CD14-positive monocyte (primary cell): Measurements from ENCODE around the gene WWOX. TPM values are rescaled to one million over a fixed set of nuclear protein-coding genes. Genes with fewer than 3 reads are reported as not detected.

Source experiments
- DNase-seq, 3 donors: peaks; one replicate each; pipeline ENCODE4 v3.0.0-alpha.2; 2011 to 2022
- H2AFZ ChIP-seq: 2 replicates; pipeline ENCODE4 v1.6.0; 2012; ENCODE audit warnings: mild to moderate bottlenecking, low read depth, low read length, inconsistent platforms; ENCODE audit not compliant: insufficient read depth, poor library complexity, severe bottlenecking
- H3K27ac ChIP-seq, 2 donors: 1 replicate in 1 of 2; 2 replicates in 1 of 2; pipeline ENCODE4 v1.5.1; 2012 to 2013; ENCODE audit warnings: low read length in 2 of 2, control low read depth in 1 of 2, inconsistent platforms in 1 of 2, low read depth in 1 of 2, mild to moderate bottlenecking in 1 of 2
- H3K27me3 ChIP-seq, 2 donors: one replicate each; pipeline versions ENCODE4 v1.6.0 to v1.6.1; 2011 to 2013; ENCODE audit warnings: low read length in 2 of 2; ENCODE audit not compliant: control insufficient read depth in 2 of 2, insufficient read depth in 2 of 2
- H3K36me3 ChIP-seq, 2 donors: replicated peaks in 1 of 2; 1 replicate in 1 of 2; 2 replicates in 1 of 2; pipeline versions ENCODE4 v1.5.1 to v1.6.1; 2012 to 2013; ENCODE audit warnings: low read length in 2 of 2, control low read depth in 1 of 2, inconsistent platforms in 1 of 2, mild to moderate bottlenecking in 1 of 2; ENCODE audit not compliant: insufficient read depth in 2 of 2, control insufficient read depth in 1 of 2
- H3K4me1 ChIP-seq, 2 donors: 1 replicate in 1 of 2; 2 replicates in 1 of 2; pipeline versions ENCODE4 v1.5.1 to v1.6.1; 2012 to 2013; ENCODE audit warnings: low read length in 2 of 2, control low read depth in 1 of 2, inconsistent platforms in 1 of 2, mild to moderate bottlenecking in 1 of 2, moderate library complexity in 1 of 2; ENCODE audit not compliant: insufficient read depth in 2 of 2, control insufficient read depth in 1 of 2
- H3K4me2 ChIP-seq: replicated peaks from 2 replicates; pipeline ENCODE3; 2012; ENCODE audit warnings: low read length, moderate library complexity, mild to moderate bottlenecking; ENCODE audit not compliant: poor library complexity, severe bottlenecking; ENCODE audit errors: extremely low read depth
- H3K4me3 ChIP-seq, 3 experiments: fragments of 200-600 bp in 1 of 3; sonication (generic) in 1 of 3; replicated peaks in 1 of 3; 1 replicate in 2 of 3; 2 replicates in 1 of 3; pipeline ENCODE4 v1.5.1; 2011 to 2013; ENCODE audit warnings: low read length in 3 of 3, mild to moderate bottlenecking in 3 of 3, control low read depth in 2 of 3, low read depth in 2 of 3, inconsistent platforms in 1 of 3, moderate library complexity in 1 of 3
- H3K79me2 ChIP-seq: 2 replicates; pipeline ENCODE4 v1.6.0; 2012; ENCODE audit warnings: mild to moderate bottlenecking, control low read depth, inconsistent platforms, low read length, moderate library complexity; ENCODE audit not compliant: insufficient read depth
- H3K9ac ChIP-seq: 2 replicates; pipeline ENCODE4 v1.6.0; 2017; ENCODE audit warnings: low read length, mild to moderate bottlenecking; ENCODE audit not compliant: insufficient read depth, poor library complexity, severe bottlenecking
- H3K9me3 ChIP-seq, 2 donors: replicated peaks in 1 of 2; 1 replicate in 1 of 2; 2 replicates in 1 of 2; pipeline versions ENCODE4 v1.5.1 to v1.6.1; 2012 to 2013; ENCODE audit warnings: low read length in 2 of 2, control low read depth in 1 of 2; ENCODE audit not compliant: control insufficient read depth in 1 of 2, insufficient read depth in 1 of 2
- H4K20me1 ChIP-seq: 2 replicates; pipeline ENCODE4 v1.6.0; 2012; ENCODE audit warnings: mild to moderate bottlenecking, low read length, control low read depth, moderate library complexity; ENCODE audit not compliant: insufficient read depth
- H3K27ac Mint-ChIP-seq, 7 donors: one replicate each; pipeline ENCODE4 v1.8.0; 2020; ENCODE audit warnings: mild to moderate bottlenecking in 7 of 7, mixed read lengths in 7 of 7, moderate library complexity in 6 of 7, inconsistent platforms in 2 of 7
- H3K27me3 Mint-ChIP-seq, 3 donors: one replicate each; pipeline ENCODE4 v1.8.0; 2021 to 2022; ENCODE audit warnings: low read depth in 3 of 3, mild to moderate bottlenecking in 3 of 3, mixed read lengths in 3 of 3, moderate library complexity in 3 of 3, inconsistent platforms in 1 of 3
- H3K36me3 Mint-ChIP-seq, 2 donors: one replicate each; pipeline ENCODE4 v1.8.0; 2020; ENCODE audit warnings: mixed read lengths in 2 of 2, inconsistent platforms in 1 of 2, mild to moderate bottlenecking in 1 of 2
- H3K4me1 Mint-ChIP-seq: one replicate; pipeline ENCODE4 v1.8.0; 2020; ENCODE audit warnings: mild to moderate bottlenecking, mixed read lengths
- H3K4me3 Mint-ChIP-seq, 2 donors: one replicate each; pipeline ENCODE4 v1.8.0; 2020; ENCODE audit warnings: mild to moderate bottlenecking in 2 of 2, mixed read lengths in 2 of 2, moderate library complexity in 1 of 2
- H3K9me3 Mint-ChIP-seq, 7 donors: one replicate each; pipeline ENCODE4 v1.8.0; 2020 to 2022; ENCODE audit warnings: mixed read lengths in 7 of 7, mild to moderate bottlenecking in 6 of 7, moderate library complexity in 6 of 7, inconsistent platforms in 2 of 7
- WGBS: methylation state at CpG from one replicate; pipeline ENCODE4 v1.1.5; 2013; ENCODE audit warnings: missing lambda C conversion rate; ENCODE audit not compliant: insufficient coverage; 5-methylcytosine and 5-hydroxymethylcytosine counted together
- intact Hi-C, 2 donors: fragments of 100-400 bp; cut with micrococcal nuclease; formaldehyde crosslinking; loops; one replicate each; pipeline versions ENCODE4 v1.15.0 to v1.15.1; 2023
- polyA plus RNA-seq, 3 donors: library from polyadenylated mRNA; depleted of rRNA in 1 of 3; unstranded in 2 of 3; stranded (reverse) in 1 of 3; fragments of 300-500 nt in 2 of 3; fragments of >200 nt in 1 of 3; fragmentation: Illumina TruSeq in 2 of 3; gene quantifications; 1 replicate in 2 of 3; 2 replicates in 1 of 3; pipeline ENCODE4 v1.2.3, GENCODE V29; 2012 to 2021
- TF ChIP-seq, protein P1 (sequence below): fragments of 200-600 bp; IDR thresholded peaks from one replicate; pipeline ENCODE4 v1.8.0; 2022; ENCODE audit warnings: antibody characterized with exemption, mild to moderate bottlenecking

Gene WWOX
- polyA plus RNA-seq, 3 donors = 4.0 to 7.0 (median 6.3) TPM

GRCh38 chr16:78137179-78137578 lies 37.7 kb downstream of the WWOX start:
- H3K4me2 ChIP-seq = no peak overlapping the region
- Mint-ChIP-seq H3K9me3 (peaks cover 0 to 14% (median 4%) of the 10 kb centered on the region in 7 donors), H3K27ac (no peak overlapping the region), H3K4me1 (peaks cover 13% of the 10 kb centered on the region), H3K27me3 (no peaks in the 10 kb centered on the region), H3K36me3 (peaks cover 0 to under 1% of the 10 kb centered on the region in 2 donors), H3K4me3 (no peak overlapping the region)
- H3K36me3 ChIP-seq = no peaks in the 10 kb centered on the region
- no peak overlapping the region for H3K4me3 ChIP-seq
- H2AFZ ChIP-seq = no peak overlapping the region
- peaks cover 4% of the 10 kb centered on the region in 2 donors for H3K4me1 ChIP-seq
- H3K27ac ChIP-seq = no peak overlapping the region
- DNase-seq = no peak
- no peaks in the 10 kb centered on the region for H3K79me2 ChIP-seq
- intact Hi-C loops = no loop called here
- peaks cover 0 to 5% of the 10 kb centered on the region in 2 donors for H3K9me3 ChIP-seq
- TF ChIP-seq, protein P1, sequence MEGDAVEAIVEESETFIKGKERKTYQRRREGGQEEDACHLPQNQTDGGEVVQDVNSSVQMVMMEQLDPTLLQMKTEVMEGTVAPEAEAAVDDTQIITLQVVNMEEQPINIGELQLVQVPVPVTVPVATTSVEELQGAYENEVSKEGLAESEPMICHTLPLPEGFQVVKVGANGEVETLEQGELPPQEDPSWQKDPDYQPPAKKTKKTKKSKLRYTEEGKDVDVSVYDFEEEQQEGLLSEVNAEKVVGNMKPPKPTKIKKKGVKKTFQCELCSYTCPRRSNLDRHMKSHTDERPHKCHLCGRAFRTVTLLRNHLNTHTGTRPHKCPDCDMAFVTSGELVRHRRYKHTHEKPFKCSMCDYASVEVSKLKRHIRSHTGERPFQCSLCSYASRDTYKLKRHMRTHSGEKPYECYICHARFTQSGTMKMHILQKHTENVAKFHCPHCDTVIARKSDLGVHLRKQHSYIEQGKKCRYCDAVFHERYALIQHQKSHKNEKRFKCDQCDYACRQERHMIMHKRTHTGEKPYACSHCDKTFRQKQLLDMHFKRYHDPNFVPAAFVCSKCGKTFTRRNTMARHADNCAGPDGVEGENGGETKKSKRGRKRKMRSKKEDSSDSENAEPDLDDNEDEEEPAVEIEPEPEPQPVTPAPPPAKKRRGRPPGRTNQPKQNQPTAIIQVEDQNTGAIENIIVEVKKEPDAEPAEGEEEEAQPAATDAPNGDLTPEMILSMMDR = no peak
- H3K9ac ChIP-seq = no peak overlapping the region
- no peaks in the 10 kb centered on the region for H3K27me3 ChIP-seq
- H4K20me1 ChIP-seq = no peaks in the 10 kb centered on the region
- 96% methylated on average over 11 of the region's 11 CpGs for WGBS

DNA sequence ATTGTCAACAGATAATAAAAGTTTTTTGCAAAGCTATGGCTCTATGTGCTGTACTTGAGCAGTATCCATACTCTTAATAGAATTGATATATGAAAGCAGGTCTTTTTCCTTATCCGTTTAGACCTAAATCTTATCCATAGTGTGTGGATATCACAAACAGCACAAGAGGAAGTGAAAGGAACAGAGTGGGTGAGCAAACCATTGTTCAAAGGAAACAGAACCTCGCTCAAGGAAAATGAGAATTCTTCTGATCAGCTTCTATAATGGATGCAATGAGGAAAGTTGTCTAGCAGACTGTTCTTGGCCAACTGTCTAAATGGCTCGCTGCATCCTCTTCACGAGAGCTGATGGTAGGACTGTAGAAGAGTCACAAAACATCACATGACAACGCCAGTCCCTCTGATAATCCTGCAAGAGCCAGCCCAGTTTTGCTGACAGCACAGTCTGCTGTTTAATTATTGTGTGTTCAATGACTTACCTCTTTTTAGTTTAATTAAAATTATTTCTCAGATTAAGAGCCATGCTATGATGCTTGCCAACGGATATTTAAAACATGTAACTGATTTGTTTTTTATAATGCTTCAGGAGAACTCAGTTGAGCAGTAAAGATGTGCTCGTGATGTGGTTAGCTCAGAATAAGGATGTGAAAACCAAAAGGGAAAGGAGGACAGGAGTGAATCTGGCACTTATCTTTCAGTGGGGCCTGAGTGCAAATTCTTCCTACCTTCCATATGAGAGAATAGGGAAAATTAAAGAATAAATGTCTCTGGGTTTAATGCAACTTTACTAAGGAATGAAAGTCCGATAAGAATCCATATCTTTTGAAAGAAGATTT lies 38.5 kb downstream of the WWOX start:
- no peaks in the 10 kb centered on the region for H3K36me3 Mint-ChIP-seq
- Histone ChIP-seq H3K4me1 (peaks cover 4% of the 10 kb centered on the region in 2 donors), H3K9me3 (peaks cover 0 to 5% of the 10 kb centered on the region in 2 donors), H3K9ac (no peak overlapping the region), H3K27me3 (no peaks in the 10 kb centered on the region), H3K36me3 (no peaks in the 10 kb centered on the region), H4K20me1 (no peaks in the 10 kb centered on the region), H3K4me2 (no peak overlapping the region), H3K4me3 (no peak overlapping the region), H3K79me2 (no peaks in the 10 kb centered on the region), H2AFZ (no peak overlapping the region), H3K27ac (no peak overlapping the region)
- WGBS = 60% methylated on average over 2 of the region's 8 CpGs
- no peak for DNase-seq
- no peak overlapping the region for H3K4me3 Mint-ChIP-seq
- no peak overlapping the region for H3K27ac Mint-ChIP-seq
- no peaks in the 10 kb centered on the region for H3K27me3 Mint-ChIP-seq
- peaks cover 13% of the 10 kb centered on the region for H3K4me1 Mint-ChIP-seq
- peaks cover 0 to 14% (median 4%) of the 10 kb centered on the region in 7 donors for H3K9me3 Mint-ChIP-seq
- intact Hi-C loops = no loop called here
- TF ChIP-seq, protein P1 = no peak
